ENCODE measurements around the gene PCP4. TPM values are rescaled to one million over a fixed set of nuclear protein-coding genes. Genes with fewer than 3 reads are reported as not detected.

Gene PCP4
- total RNA-seq, 1 experiment from 2014 or later = 0.77 TPM

GRCh38 chr21:39834543-39834942, 32.7 kb upstream of the PCP4 start:
- H3K27ac Mint-ChIP-seq = no peak overlapping the region; a peak in 1 of 7 replicates
- Histone ChIP-seq H2BK15ac (ENCODE audit: low read depth, low read length) (no peak overlapping the region), H4K91ac (ENCODE audit: insufficient read length, low read depth, low read length) (no peak overlapping the region), H3K79me2 (ENCODE audit: insufficient read depth, low read length) (no peaks in the 10 kb centered on the region), H3K27me3 (ENCODE audit: insufficient read depth, low read length) (no peaks in the 10 kb centered on the region), H3K23ac (ENCODE audit: insufficient read length, low read depth, low read length) (no peak overlapping the region), H2AK5ac (ENCODE audit: insufficient read length, low read length) (no peak overlapping the region), H4K20me1 (ENCODE audit: control insufficient read depth, insufficient read depth, insufficient read length) (no peaks in the 10 kb centered on the region), H3K79me1 (ENCODE audit: insufficient read depth, low read depth, low read length, poor library complexity, severe bottlenecking) (no peaks in the 10 kb centered on the region), H2BK120ac (ENCODE audit: low read depth, low read length, poor library complexity, severe bottlenecking) (no peak overlapping the region), H3K23me2 (ENCODE audit: insufficient read length, low read depth, low read length, poor library complexity, severe bottlenecking) (no peaks in the 10 kb centered on the region), H2BK20ac (ENCODE audit: low read depth, low read length, poor library complexity, severe bottlenecking) (no peak overlapping the region), H3K4me1 (ENCODE audit: insufficient read depth, low read length) (no peaks in the 10 kb centered on the region), H3K14ac (ENCODE audit: insufficient read depth, low read length) (no peak overlapping the region), H2BK5ac (ENCODE audit: insufficient read length, low read length) (no peak overlapping the region), H4K5ac (ENCODE audit: insufficient read length, low read depth, low read length) (no peak overlapping the region), H3K9ac (ENCODE audit: extremely low read depth, insufficient read length, low read length) (no peak overlapping the region), H3K56ac (ENCODE audit: insufficient read length, low read depth, low read length) (no peak overlapping the region), H3K18ac (ENCODE audit: insufficient read length, low read depth, low read length) (no peak overlapping the region), H3K27ac (ENCODE audit: insufficient read length, low read depth, low read length) (no peak overlapping the region), H2BK12ac (ENCODE audit: insufficient read length, low read depth, low read length) (no peak overlapping the region), H3K4ac (ENCODE audit: low read depth, low read length) (no peak overlapping the region), H3T11ph (ENCODE audit: low read length) (no peak overlapping the region), H3K9me3 (ENCODE audit: control insufficient read depth, low read depth, low read length) (no peaks in the 10 kb centered on the region), H3K4me2 (ENCODE audit: insufficient read depth, insufficient read length, low read length) (no peak overlapping the region), H2AFZ (ENCODE audit: low read length) (no peak overlapping the region), H4K8ac (replicated peaks; ENCODE audit: insufficient read length, low read depth, low read length) (no peak overlapping the region)
- peaks cover 2% of the 10 kb centered on the region; the same call in 1 of the 2 replicates for H3K27me3 Mint-ChIP-seq (ENCODE audit: low read depth)
- WGBS (ENCODE audit: extremely low coverage, insufficient read length, low lambda C conversion rate) = no CpG with 5 or more reads among the region's 4 CpGs
- no peaks in the 10 kb centered on the region for H3K4me1 Mint-ChIP-seq
- DNase-seq = no peak
- peaks cover 2 to 4% of the 10 kb centered on the region in 2 experiments; a peak in 2 of 5 replicates for H3K9me3 Mint-ChIP-seq
- no peak overlapping the region for H3K4me3 Mint-ChIP-seq
- peaks cover 0 to 2% (median 0%) of the 10 kb centered on the region in 3 experiments; a peak in 1 of 7 replicates for H3K36me3 Mint-ChIP-seq (ENCODE audit: insufficient read depth in 1 of 3, low read depth in 3 of 3)
- no peak for TF ChIP-seq CTCF (conservative IDR thresholded peaks at IDR 0.05)

All from H9 (cell line).